ENCODE results near the gene SBF1. TPM values are rescaled to one million over a fixed set of nuclear protein-coding genes. Genes with fewer than 3 reads are reported as not detected.
A peak's percentile ranks its signal among the peaks of the same experiment; 100 is the strongest.

SBF1 gene
- total and polyA plus RNA-seq, 2 donors (not counting 1 experiment from before 2014, with no cell fraction given): 110 to 254 TPM

GRCh38 chr22:50506611-50507420 is 32.0 kb upstream of the SBF1 start:
- peak overlapping the region; percentile 85 to 87 for H3K27ac ChIP-seq (ENCODE audit: low read length in 2 of 2)
- CTCF ChIA-PET: interaction anchor here (1.2 to 5.8 kb wide), 4 partner anchors 12 to 164 kb away, joined by 3 to 71 read pairs (median 6); partner anchors contain the start of genes SCO2 and SYCE3
- H3K79me2 ChIP-seq (ENCODE audit: control insufficient read depth, insufficient read depth, low read length): peaks cover 47% of the 10 kb centered on the region
- H3K27me3 ChIP-seq (replicated peaks in 1 of 4; ENCODE audit: control extremely low read depth in 1 of 4, control insufficient read depth in 3 of 4, insufficient read depth in 4 of 4, low read length in 3 of 4): no peaks in the 10 kb centered on the region
- H3K4me3 Mint-ChIP-seq: peak overlapping the region; percentile 95
- no peaks in the 10 kb centered on the region for H3K27me3 Mint-ChIP-seq
- peak overlapping the region; percentile 93 for H3K4me2 ChIP-seq (replicated peaks; ENCODE audit: low read depth, low read length, poor library complexity, severe bottlenecking)
- DNase-seq (no peak), ATAC-seq (ENCODE audit: low read depth) (no peak)
- intact Hi-C loops (cut with micrococcal nuclease): loop anchor here (1.0 to 5.0 kb wide), 2 partner anchors 38 to 165 kb away; partner anchors contain the start of gene PPP6R2
- POLR2A ChIA-PET: interaction anchor here (0.5 to 1.9 kb wide), 9 partner anchors 14 to 114 kb away, joined by 3 to 20 read pairs (median 8); partner anchors contain the start of genes CHKB and TYMP
- peak overlapping the region; percentile 81 for H3K9ac ChIP-seq (ENCODE audit: low read length)
- WGBS (ENCODE audit: insufficient coverage): 55% methylated on average over 18 of the region's 21 CpGs
- no peaks in the 10 kb centered on the region for H3K9me3 ChIP-seq (ENCODE audit: control extremely low read depth in 1 of 3, control insufficient read depth in 2 of 3, insufficient read depth in 1 of 3, low read length in 2 of 3)
- H3K27ac Mint-ChIP-seq: peak overlapping the region; percentile 90
- no peaks in the 10 kb centered on the region for H3K9me3 Mint-ChIP-seq (ENCODE audit: insufficient read depth)
- TF ChIP-seq EZH2 (IDR thresholded peaks at IDR 0.05; ENCODE audit: borderline replicate concordance, insufficient read depth, low read depth, low read length, poor library complexity, severe bottlenecking): no peak
- TF ChIP-seq, protein P1, sequence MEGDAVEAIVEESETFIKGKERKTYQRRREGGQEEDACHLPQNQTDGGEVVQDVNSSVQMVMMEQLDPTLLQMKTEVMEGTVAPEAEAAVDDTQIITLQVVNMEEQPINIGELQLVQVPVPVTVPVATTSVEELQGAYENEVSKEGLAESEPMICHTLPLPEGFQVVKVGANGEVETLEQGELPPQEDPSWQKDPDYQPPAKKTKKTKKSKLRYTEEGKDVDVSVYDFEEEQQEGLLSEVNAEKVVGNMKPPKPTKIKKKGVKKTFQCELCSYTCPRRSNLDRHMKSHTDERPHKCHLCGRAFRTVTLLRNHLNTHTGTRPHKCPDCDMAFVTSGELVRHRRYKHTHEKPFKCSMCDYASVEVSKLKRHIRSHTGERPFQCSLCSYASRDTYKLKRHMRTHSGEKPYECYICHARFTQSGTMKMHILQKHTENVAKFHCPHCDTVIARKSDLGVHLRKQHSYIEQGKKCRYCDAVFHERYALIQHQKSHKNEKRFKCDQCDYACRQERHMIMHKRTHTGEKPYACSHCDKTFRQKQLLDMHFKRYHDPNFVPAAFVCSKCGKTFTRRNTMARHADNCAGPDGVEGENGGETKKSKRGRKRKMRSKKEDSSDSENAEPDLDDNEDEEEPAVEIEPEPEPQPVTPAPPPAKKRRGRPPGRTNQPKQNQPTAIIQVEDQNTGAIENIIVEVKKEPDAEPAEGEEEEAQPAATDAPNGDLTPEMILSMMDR (IDR thresholded peaks at IDR 0.05): no peak
- peak overlapping the region; percentile 38 to 92 (median 91) for H3K4me3 ChIP-seq (ENCODE audit: control extremely low read depth in 1 of 5, extremely low read depth in 1 of 5, insufficient read depth in 1 of 5, low read depth in 2 of 5, low read length in 4 of 5)
- H4K20me1 ChIP-seq (ENCODE audit: control insufficient read depth, insufficient read depth, low read length, poor library complexity, severe bottlenecking): peaks cover 30% of the 10 kb centered on the region
- H3K36me3 ChIP-seq (replicated peaks in 1 of 2; ENCODE audit: control extremely low read depth in 1 of 2, control insufficient read depth in 1 of 2, extremely low read depth in 1 of 2, insufficient read depth in 2 of 2, low read length in 1 of 2): peaks cover 0 to 32% of the 10 kb centered on the region in 2 experiments
- peaks cover 27% of the 10 kb centered on the region for H3K4me1 Mint-ChIP-seq
- peaks cover 19 to 29% of the 10 kb centered on the region in 2 donors for H3K4me1 ChIP-seq (ENCODE audit: control insufficient read depth in 2 of 2, insufficient read depth in 2 of 2, low read length in 2 of 2)
- peak overlapping the region; percentile 78 for H2AFZ ChIP-seq (ENCODE audit: insufficient read depth, low read depth, low read length, poor library complexity, severe bottlenecking)

Data from B cell (primary cell).